K562 (cell line): Measurements from ENCODE around the gene SIGLEC7. TPM values are rescaled to one million over a fixed set of nuclear protein-coding genes. Genes with fewer than 3 reads are reported as not detected.

Source experiments
- ATAC-seq: fragments of 200-7000 bp; cut with Tn5 transposase; 3 replicates; pipeline ENCODE4 v1.9.1; 2020; ENCODE audit warnings: moderate library complexity
- BruUV-seq: library from RNA; stranded (reverse); fragments of 400-500 nt; replicated peaks from 2 replicates; lab custom pipeline; 2021; lab: Mats Ljungman, UMichigan
- CTCF ChIA-PET: fragments of 300-600 bp; formaldehyde crosslinking; extraction: SDS; loops from one replicate; lab custom pipeline; 2021; ENCODE audit warnings: low intra/inter-chr PET ratio; lab: Yijun Ruan, JAX
- POLR2A ChIA-PET: fragments of 300-600, 350-650 bp; sonication (Branson Sonifier 250); formaldehyde crosslinking; extraction: SDS; loops from one replicate; lab custom pipeline; 2021; ENCODE audit warnings: antibody characterized with exemption, inconsistent platforms; lab: Yijun Ruan, JAX
- DNase-seq, 4 experiments: peaks; one replicate each; pipeline versions ENCODE4 v3.0.0 to v3.0.0-alpha.2; 2011 to 2018; ENCODE audit warnings: low spot score in 3 of 4, mixed read lengths in 3 of 4; ENCODE audit errors: extremely low read depth in 1 of 4
- FAIRE-seq: peaks from 2 replicates; lab custom pipeline; 2011; peaks lifted over from hg19 to GRCh38; lab: Jason Lieb, UNC
- H2AFZ ChIP-seq: 2 replicates; pipeline ENCODE4 v1.6.0; 2011; ENCODE audit warnings: low read depth, low read length, control low read depth, inconsistent platforms
- H3K27ac ChIP-seq: fragments of 200-600 bp; 3 replicates; pipeline ENCODE4 v1.8.0; 2011; ENCODE audit warnings: low read depth, mild to moderate bottlenecking, control low read depth, inconsistent platforms, low read length, moderate library complexity, mixed read lengths; ENCODE audit errors: extremely low read depth
- H3K27me3 ChIP-seq, 2 experiments: fragments of 300-600 bp in 1 of 2; 2 replicates in 1 of 2; 3 replicates in 1 of 2; pipeline versions ENCODE4 v1.6.0 to v1.8.0; 2011; ENCODE audit warnings: inconsistent platforms in 2 of 2, low read length in 2 of 2, mild to moderate bottlenecking in 1 of 2, mixed read lengths in 1 of 2, moderate library complexity in 1 of 2; ENCODE audit not compliant: control insufficient read depth in 2 of 2, insufficient read depth in 2 of 2
- H3K36me3 ChIP-seq: fragments of 300-600 bp; 3 replicates; pipeline ENCODE4 v1.8.0; 2011; ENCODE audit warnings: mild to moderate bottlenecking, low read length, inconsistent platforms; ENCODE audit not compliant: control insufficient read depth, insufficient read depth
- H3K4me1 ChIP-seq, 2 experiments: fragments of 200-600 bp in 1 of 2; replicated peaks in 1 of 2; 2 replicates in 1 of 2; 3 replicates in 1 of 2; pipeline versions ENCODE4 v1.5.1 to v1.8.0; 2011; ENCODE audit warnings: inconsistent platforms in 2 of 2, low read length in 2 of 2, mild to moderate bottlenecking in 1 of 2, mixed read lengths in 1 of 2, moderate library complexity in 1 of 2; ENCODE audit not compliant: control insufficient read depth in 2 of 2, insufficient read depth in 2 of 2
- H3K4me2 ChIP-seq: 2 replicates; pipeline ENCODE4 v1.6.1; 2011; ENCODE audit warnings: low read length, control low read depth, inconsistent platforms, mixed read lengths; ENCODE audit not compliant: insufficient read depth
- H3K4me3 ChIP-seq: fragments of 200-600 bp; sonication (generic), shearing (Covaris generic); 2 replicates; pipeline ENCODE4 v1.5.1; 2016; ENCODE audit warnings: control low read depth, inconsistent platforms
- H3K79me2 ChIP-seq: fragments of 200-600 bp; 3 replicates; pipeline ENCODE4 v1.8.0; 2011; ENCODE audit warnings: low read length, inconsistent platforms; ENCODE audit not compliant: control insufficient read depth, insufficient read depth
- H3K9ac ChIP-seq, 2 experiments: 2 replicates each; pipeline versions ENCODE4 v1.6.0 to v1.6.1; 2011; ENCODE audit warnings: low read depth in 2 of 2, low read length in 2 of 2, control low read depth in 1 of 2, inconsistent platforms in 1 of 2, mild to moderate bottlenecking in 1 of 2, mixed read lengths in 1 of 2; ENCODE audit not compliant: insufficient read depth in 1 of 2
- H3K9me1 ChIP-seq: one replicate; pipeline ENCODE4 v1.6.0; 2011; ENCODE audit warnings: inconsistent platforms, mild to moderate bottlenecking, low read length, moderate library complexity; ENCODE audit not compliant: control insufficient read depth, insufficient read depth
- H3K9me3 ChIP-seq: replicated peaks from 2 replicates; pipeline ENCODE4 v1.5.1; 2011; ENCODE audit warnings: low read depth, low read length, inconsistent platforms; ENCODE audit not compliant: control insufficient read depth, insufficient read depth
- H4K20me1 ChIP-seq: replicated peaks from 2 replicates; pipeline ENCODE4 v1.6.1; 2011; ENCODE audit warnings: low read length, inconsistent platforms, mixed read lengths; ENCODE audit not compliant: control insufficient read depth, insufficient read depth
- CREBBP ChIP-seq: IDR thresholded peaks from one replicate; pipeline ENCODE4 v1.6.1; 2012; ENCODE audit warnings: low read depth, mild to moderate bottlenecking, control low read depth, inconsistent platforms, low read length
- FOXK1 ChIP-seq: sonication (generic); formaldehyde crosslinking; IDR thresholded peaks from 2 replicates; pipeline ENCODE4 v1.8.0; 2022; ENCODE audit warnings: missing genetic modification reagents, mild to moderate bottlenecking, borderline replicate concordance
- GTF2A2 ChIP-seq: IDR thresholded peaks from 2 replicates; pipeline ENCODE4 v1.6.1; 2016; ENCODE audit warnings: mild to moderate bottlenecking, missing genetic modification characterization, missing compliant biosample characterization
- MIER1 ChIP-seq: fragments of 450-650 bp; IDR thresholded peaks from 2 replicates; pipeline ENCODE4 v1.6.1; 2016; ENCODE audit warnings: antibody characterized with exemption, mild to moderate bottlenecking, low read depth
- PHF21A ChIP-seq: fragments of 450-650 bp; IDR thresholded peaks from 2 replicates; pipeline ENCODE4 v1.6.1; 2017; ENCODE audit warnings: low read depth, borderline replicate concordance
- PTBP1 ChIP-seq: fragments of 200-400 bp; formaldehyde crosslinking; IDR thresholded peaks from 2 replicates; pipeline ENCODE4 v1.6.1; 2017; ENCODE audit warnings: low read depth, low read length
- RCOR1 ChIP-seq, 2 experiments: IDR thresholded peaks; 2 replicates each; pipeline ENCODE4 v1.6.1; 2012; ENCODE audit warnings: low read depth in 2 of 2, low read length in 2 of 2, borderline replicate concordance in 1 of 2, improper control_type of control experiment in 1 of 2
- ZFPM2 ChIP-seq: fragments of 250-450 bp; sonication (Bioruptor Pico); IDR thresholded peaks from 2 replicates; pipeline ENCODE4 v1.5.1; 2022; ENCODE audit warnings: mild to moderate bottlenecking
- ZNF431 ChIP-seq: sonication (generic); formaldehyde crosslinking; IDR thresholded peaks from 2 replicates; pipeline ENCODE4 v1.8.0; 2022; ENCODE audit warnings: mild to moderate bottlenecking, missing genetic modification reagents
- WGBS: fragments of 100-300 bp; shearing (Covaris generic); methylation state at CpG from one replicate; pipeline ENCODE4 v1.1.6; 2016; ENCODE audit warnings: low coverage, mixed read lengths; ENCODE audit not compliant: insufficient coverage; ENCODE audit errors: missing lambda C conversion rate; 5-methylcytosine and 5-hydroxymethylcytosine counted together
- in situ Hi-C: fragments of 300-500 bp; cut with MboI; formaldehyde crosslinking; loops from 4 replicates; pipeline ENCODE4 v1.15.0; 2018; ENCODE audit warnings: inconsistent platforms, mixed read lengths
- intact Hi-C: fragments of 100-400 bp; cut with micrococcal nuclease; formaldehyde crosslinking; loops from 2 replicates; pipeline ENCODE4 v1.14.2; 2022
- polyA plus RNA-seq, 8 experiments: library from polyadenylated mRNA; depleted of rRNA in 4 of 8; stranded (reverse) in 5 of 8; unstranded in 3 of 8; fragments of >200 nt; fragmentation: Nextera tagmentation in 2 of 8; fragmentation: Illumina TruSeq in 1 of 8; extraction: Ambion mirVana in 2 of 8; extraction: Trizol in 1 of 8; gene quantifications; 2 replicates each; pipeline versions ENCODE4 v1.2.1 to v1.2.3, GENCODE V29; 2011 to 2014; ENCODE audit warnings: inconsistent platforms in 1 of 8, missing spikeins in 1 of 8
- total RNA-seq, 7 experiments: library from RNA; depleted of rRNA in 6 of 7; stranded (reverse); fragments of >200 nt in 6 of 7; fragmentation: Illumina TruSeq in 2 of 7; extraction: Trizol in 2 of 7; gene quantifications; 2 replicates each; pipeline versions ENCODE4 v1.2.1 to v1.2.3, GENCODE V29; 2011 to 2021; ENCODE audit warnings: low replicate concordance in 1 of 7

Gene SIGLEC7
- total and polyA plus RNA-seq, 9 of the 15 experiments (the other 6 are each of a cell fraction or from before 2014, with no cell fraction given): 0.10 to 0.12 TPM; not detected in 7

- TF ChIP-seq PTBP1 (no peak), CREBBP (no peak), RCOR1 (IDR thresholded peaks at IDR 0.05; ENCODE audit: borderline replicate concordance in 1 of 2, low read depth in 2 of 2, low read length in 2 of 2) (peak in 1 of 2 experiments; percentile 93; a peak in 2 of 4 replicates), ZNF431 (CRISPR knock-in tag) (no peak), GTF2A2 (tag) (no peak), FOXK1 (CRISPR knock-in tag) (no peak; the same call in 1 of the 2 replicates)
- TF ChIP-seq, all 486 proteins: peak for 91
Measured at GRCh38 chr19:51131780-51132680, 10.1 kb upstream of the SIGLEC7 start (continued).

GRCh38 chr19:51135004-51135403 is 7.1 kb upstream of the SIGLEC7 start:
- Histone ChIP-seq H3K9me3 (no peaks in the 10 kb centered on the region; the same call in 1 of the 2 replicates), H2AFZ (no peak overlapping the region), H3K4me1 (peaks cover 18 to 23% of the 10 kb centered on the region in 2 experiments; a peak in 4 of 5 replicates), H3K9me1 (no peaks in the 10 kb centered on the region), H3K27ac (no peak overlapping the region), H3K4me2 (no peak overlapping the region), H3K79me2 (no peaks in the 10 kb centered on the region), H4K20me1 (peaks cover 4% of the 10 kb centered on the region; the same call in 1 of the 2 replicates), H3K9ac (no peak overlapping the region), H3K4me3 (no peak overlapping the region), H3K27me3 (peaks cover 0 to 24% of the 10 kb centered on the region in 2 experiments; a peak in 2 of 5 replicates), H3K36me3 (no peaks in the 10 kb centered on the region)
- in situ Hi-C loops (no loop called here), intact Hi-C loops (no loop called here)
- ATAC-seq (no peak), FAIRE-seq (no peak), DNase-seq (no peak)
- 20% methylated on average over 5 of the region's 5 CpGs for WGBS
- POLR2A ChIA-PET: no interaction called here
- BruUV-seq: no TSS peak
- CTCF ChIA-PET: no interaction called here
- TF ChIP-seq MIER1: no peak
- no peak for TF ChIP-seq ZFPM2 (CRISPR knock-in tag)
- no peak for TF ChIP-seq PHF21A
